Left ventricle myocardium inferior (tissue), 1 donor: ENCODE measurements around the gene SMIM45. TPM values are rescaled to one million over a fixed set of nuclear protein-coding genes. Genes with fewer than 3 reads are reported as not detected.

Experiments used
- DNase-seq: peaks from one replicate; pipeline ENCODE4 v3.0.0-alpha.2; 2020
- H3K27ac ChIP-seq: fragments of 200-600 bp; replicated peaks from 2 replicates; pipeline ENCODE4 v1.8.0; 2021
- H3K27me3 ChIP-seq: fragments of 200-600 bp; 2 replicates; pipeline ENCODE4 v1.8.0; 2021; ENCODE audit warnings: low read depth
- H3K36me3 ChIP-seq: fragments of 200-600 bp; 2 replicates; pipeline ENCODE4 v1.8.0; 2021
- H3K4me1 ChIP-seq: fragments of 200-600 bp; 2 replicates; pipeline ENCODE4 v1.8.0; 2021
- H3K4me3 ChIP-seq: fragments of 200-600 bp; 2 replicates; pipeline ENCODE4 v1.8.0; 2021; ENCODE audit warnings: mild to moderate bottlenecking, moderate library complexity
- H3K9me3 ChIP-seq: fragments of 200-600 bp; replicated peaks from 2 replicates; pipeline ENCODE4 v1.8.0; 2021
- intact Hi-C: fragments of 100-400 bp; cut with micrococcal nuclease; formaldehyde crosslinking; loops from one replicate; pipeline ENCODE4 v1.11.0; 2022
- total RNA-seq: library from RNA; stranded (reverse); fragmentation: NEBNext Ultra II Directional; extraction: Animal tissue kit (Norgen Biotek cat#: 25700); gene quantifications from one replicate; pipeline ENCODE4 v1.2.1, GENCODE V29; 2021
- TF ChIP-seq, protein P1 (sequence below): fragments of 200-600 bp; IDR thresholded peaks from 2 replicates; pipeline ENCODE4 v1.8.0; 2021; ENCODE audit warnings: antibody characterized with exemption, mild to moderate bottlenecking, borderline replicate concordance
- donor health status: DM: no; HTN: yes; CAD: no; lungs with severe emphysema.

The SMIM45 gene

DNA sequence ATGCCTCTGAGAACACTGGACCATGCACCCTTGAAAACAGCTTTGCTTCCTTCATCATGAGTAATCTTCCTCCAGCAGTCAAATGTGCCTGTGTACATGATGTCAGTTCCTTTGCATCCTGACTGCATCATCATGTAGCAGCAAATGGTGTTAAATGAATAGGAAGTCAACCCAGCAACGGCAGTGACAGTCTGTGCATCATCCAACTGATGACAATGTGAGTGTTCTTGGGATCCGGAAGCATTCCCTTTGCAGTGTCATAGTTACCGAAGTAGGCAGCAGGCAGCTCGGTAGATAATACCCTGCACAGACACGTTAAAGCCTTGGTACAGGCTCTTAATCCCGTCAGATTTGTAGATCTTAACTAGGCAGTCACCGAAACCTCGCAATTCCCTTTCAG, 49.2 kb downstream of the SMIM45 start:
- peaks cover 9% of the 10 kb centered on the region for H3K4me1 ChIP-seq
- no peak overlapping the region for H3K27ac ChIP-seq
- H3K9me3 ChIP-seq = peaks cover 11% of the 10 kb centered on the region
- intact Hi-C loops = no loop called here
- peaks cover 26% of the 10 kb centered on the region for H3K27me3 ChIP-seq
- H3K36me3 ChIP-seq = no peaks in the 10 kb centered on the region
- TF ChIP-seq, protein P1, sequence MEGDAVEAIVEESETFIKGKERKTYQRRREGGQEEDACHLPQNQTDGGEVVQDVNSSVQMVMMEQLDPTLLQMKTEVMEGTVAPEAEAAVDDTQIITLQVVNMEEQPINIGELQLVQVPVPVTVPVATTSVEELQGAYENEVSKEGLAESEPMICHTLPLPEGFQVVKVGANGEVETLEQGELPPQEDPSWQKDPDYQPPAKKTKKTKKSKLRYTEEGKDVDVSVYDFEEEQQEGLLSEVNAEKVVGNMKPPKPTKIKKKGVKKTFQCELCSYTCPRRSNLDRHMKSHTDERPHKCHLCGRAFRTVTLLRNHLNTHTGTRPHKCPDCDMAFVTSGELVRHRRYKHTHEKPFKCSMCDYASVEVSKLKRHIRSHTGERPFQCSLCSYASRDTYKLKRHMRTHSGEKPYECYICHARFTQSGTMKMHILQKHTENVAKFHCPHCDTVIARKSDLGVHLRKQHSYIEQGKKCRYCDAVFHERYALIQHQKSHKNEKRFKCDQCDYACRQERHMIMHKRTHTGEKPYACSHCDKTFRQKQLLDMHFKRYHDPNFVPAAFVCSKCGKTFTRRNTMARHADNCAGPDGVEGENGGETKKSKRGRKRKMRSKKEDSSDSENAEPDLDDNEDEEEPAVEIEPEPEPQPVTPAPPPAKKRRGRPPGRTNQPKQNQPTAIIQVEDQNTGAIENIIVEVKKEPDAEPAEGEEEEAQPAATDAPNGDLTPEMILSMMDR = no peak
- no peak for DNase-seq
- no peak overlapping the region for H3K4me3 ChIP-seq

DNA sequence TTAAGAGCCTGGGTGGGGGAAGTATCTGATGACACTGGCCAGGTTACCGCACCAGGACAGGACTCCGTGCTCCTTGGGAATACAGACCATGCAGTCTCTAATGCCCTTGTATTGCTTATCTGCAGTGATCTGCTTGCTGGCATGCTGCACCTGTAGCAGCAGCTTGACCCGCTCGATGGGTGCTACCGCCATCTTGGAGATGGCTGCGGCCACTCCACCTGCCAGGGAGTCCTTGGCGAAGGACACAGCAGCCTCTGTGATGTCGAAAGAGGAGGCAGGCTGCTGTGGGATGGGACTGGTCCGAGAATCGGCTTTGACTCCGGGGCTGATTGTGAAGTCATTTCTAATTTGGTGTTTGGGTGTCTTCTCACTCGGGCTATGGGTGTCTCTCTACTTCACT, 49.8 kb downstream of the SMIM45 start:
- no peak for DNase-seq
- Histone ChIP-seq H3K27ac (no peak overlapping the region), H3K9me3 (peaks cover 14% of the 10 kb centered on the region), H3K4me1 (peaks cover 9% of the 10 kb centered on the region), H3K4me3 (no peak overlapping the region), H3K27me3 (peaks cover 24% of the 10 kb centered on the region), H3K36me3 (no peaks in the 10 kb centered on the region)
- intact Hi-C loops = no loop called here
- TF ChIP-seq, protein P1 = no peak

DNA sequence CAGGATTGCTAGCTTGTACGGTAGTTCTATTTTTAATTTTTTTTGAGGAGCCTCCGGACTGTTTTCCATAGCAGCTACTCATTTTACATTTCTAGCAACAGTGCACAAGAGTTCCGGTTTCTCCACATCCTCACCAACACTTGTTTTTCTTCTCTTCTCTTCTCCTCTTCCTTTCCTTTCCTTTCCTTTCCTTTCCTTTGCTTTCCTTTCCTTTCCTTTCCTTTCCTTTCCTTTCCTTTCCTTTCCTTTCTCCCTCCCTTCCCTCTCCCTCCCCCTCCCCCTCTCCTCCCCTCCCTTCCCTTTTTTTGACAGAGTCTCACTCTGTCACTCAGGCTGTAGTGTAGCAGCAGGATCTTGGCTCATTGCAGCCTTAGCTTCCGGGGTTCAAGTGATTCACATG, 56.0 kb downstream of the SMIM45 start:
- Histone ChIP-seq H3K4me3 (no peak overlapping the region), H3K4me1 (no peaks in the 10 kb centered on the region), H3K36me3 (no peaks in the 10 kb centered on the region), H3K9me3 (peaks cover 48% of the 10 kb centered on the region), H3K27me3 (peaks cover 14% of the 10 kb centered on the region), H3K27ac (no peak overlapping the region)
- TF ChIP-seq, protein P1 = no peak
- no peak for DNase-seq
- intact Hi-C loops = no loop called here

Other genes with a start within 250 kb of the SMIM45 start
- 3.9 TPM for gene CCDC134, start 151.5 kb upstream of the SMIM45 start, total RNA-seq
- 74.5 TPM for gene SREBF2, start 119.0 kb upstream of the SMIM45 start, total RNA-seq
- 2.2 TPM for gene SHISA8, start 37.1 kb upstream of the SMIM45 start, total RNA-seq
- 0.55 TPM for gene TNFRSF13C, start 25.3 kb upstream of the SMIM45 start, total RNA-seq
- gene CENPM, start 5.0 kb upstream of the SMIM45 start, total RNA-seq = 0.47 TPM
- gene SEPTIN3, start 17.3 kb downstream of the SMIM45 start, total RNA-seq = not detected
- gene WBP2NL, start 46.6 kb downstream of the SMIM45 start, total RNA-seq = 0.22 TPM
- gene NAGA, start 118.7 kb downstream of the SMIM45 start, total RNA-seq = 11.7 TPM
- 3.4 TPM for gene PHETA2, start 122.1 kb downstream of the SMIM45 start, total RNA-seq
- gene SMDT1, start 127.5 kb downstream of the SMIM45 start, total RNA-seq = 153 TPM
- gene NDUFA6, start 138.6 kb downstream of the SMIM45 start, total RNA-seq = 270 TPM
- gene CYP2D6, start 178.7 kb downstream of the SMIM45 start, total RNA-seq = 0.16 TPM